GM10266 (cell line): ENCODE data around the gene GTF2I.
A peak's percentile ranks its signal among the peaks of the same experiment; 100 is the strongest.

ENCODE experiments used
- DNase-seq: peaks from one replicate; pipeline ENCODE4 v3.0.0; 2012; ENCODE audit errors: extremely low spot score
- CTCF ChIP-seq: IDR thresholded peaks from 2 replicates; pipeline ENCODE4 v1.5.1; 2012; ENCODE audit warnings: mild to moderate bottlenecking, low read depth; ENCODE audit not compliant: control insufficient read depth, insufficient read depth; ENCODE audit errors: missing control alignments

GTF2I gene

GRCh38 chr7:74653686-74654181 is 3.8 kb upstream of the GTF2I start:
- TF ChIP-seq CTCF: no peak
- DNase-seq: no peak

- no peak for TF ChIP-seq CTCF
- no peak for DNase-seq
Measured at GRCh38 chr7:74654811-74655210, 2.7 kb upstream of the GTF2I start.

GRCh38 chr7:74655324-74655723 is 2.2 kb upstream of the GTF2I start:
- TF ChIP-seq CTCF: no peak
- no peak for DNase-seq

GRCh38 chr7:74655768-74656440 is 1.6 kb upstream of the GTF2I start:
- no peak for TF ChIP-seq CTCF
- no peak for DNase-seq

GRCh38 chr7:74656441-74656836 is 1.1 kb upstream of the GTF2I start:
- DNase-seq: peak; percentile 37
- TF ChIP-seq CTCF: peak; percentile 49

- peak; percentile 93 for DNase-seq
- peak; percentile 25 for TF ChIP-seq CTCF
Measured at GRCh38 chr7:74656837-74657691, 454 bp upstream of the GTF2I start.
